D341Med (cell line): Measurements from ENCODE around the gene SERPIND1.
A peak's percentile ranks its signal among the peaks of the same experiment; 100 is the strongest.

Experiments used
- DNase-seq: peaks from one replicate; pipeline ENCODE4 v3.0.0; 2012; ENCODE audit warnings: low spot score

The SERPIND1 gene

DNA sequence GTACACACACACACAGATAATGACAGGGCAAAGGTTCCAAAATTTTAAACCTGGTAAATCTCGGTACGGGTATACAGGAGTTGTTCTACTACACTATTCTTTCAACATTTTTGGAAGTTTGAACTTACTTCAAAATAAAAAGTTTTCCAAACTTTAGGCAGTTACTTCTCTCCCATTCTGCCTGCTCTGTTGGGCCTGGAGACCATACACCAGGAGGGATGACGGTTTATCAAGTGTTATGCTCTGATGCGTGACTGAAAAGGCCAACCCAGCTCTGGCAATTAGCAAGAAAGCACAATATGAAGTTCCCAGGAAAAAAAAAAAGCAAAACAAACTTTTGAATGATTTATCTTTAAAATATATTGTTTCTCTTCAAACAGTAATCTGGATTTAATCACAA lies 969 bp downstream of the SERPIND1 start:
- DNase-seq = no peak

DNA sequence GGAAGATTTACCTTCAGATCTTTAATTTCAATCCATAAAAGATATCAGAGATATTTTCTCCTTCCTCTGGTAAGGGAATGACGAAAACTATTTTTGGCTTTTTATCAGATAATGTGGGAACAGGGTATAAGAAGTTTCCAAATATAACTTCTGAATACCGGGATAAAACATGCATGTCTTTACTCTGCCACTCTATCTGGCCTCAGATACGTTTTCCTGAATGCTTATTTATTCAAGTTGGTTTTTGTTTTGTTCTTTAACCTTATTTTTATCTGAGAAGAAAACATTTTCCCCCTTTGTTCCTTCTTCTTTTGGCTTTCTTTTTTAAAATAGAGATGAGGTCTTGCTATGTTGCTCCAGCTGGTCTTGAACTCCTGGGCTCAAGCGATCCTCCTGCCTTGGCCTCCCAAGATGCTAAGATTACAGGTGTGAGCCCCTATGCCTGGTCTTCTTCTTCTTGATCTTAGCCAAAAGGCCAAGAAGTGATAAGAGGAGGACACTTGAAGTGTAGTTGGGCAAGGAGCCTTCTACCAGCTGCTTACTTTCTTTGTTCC lies 1.5 kb downstream of the SERPIND1 start:
- DNase-seq = no peak

DNA sequence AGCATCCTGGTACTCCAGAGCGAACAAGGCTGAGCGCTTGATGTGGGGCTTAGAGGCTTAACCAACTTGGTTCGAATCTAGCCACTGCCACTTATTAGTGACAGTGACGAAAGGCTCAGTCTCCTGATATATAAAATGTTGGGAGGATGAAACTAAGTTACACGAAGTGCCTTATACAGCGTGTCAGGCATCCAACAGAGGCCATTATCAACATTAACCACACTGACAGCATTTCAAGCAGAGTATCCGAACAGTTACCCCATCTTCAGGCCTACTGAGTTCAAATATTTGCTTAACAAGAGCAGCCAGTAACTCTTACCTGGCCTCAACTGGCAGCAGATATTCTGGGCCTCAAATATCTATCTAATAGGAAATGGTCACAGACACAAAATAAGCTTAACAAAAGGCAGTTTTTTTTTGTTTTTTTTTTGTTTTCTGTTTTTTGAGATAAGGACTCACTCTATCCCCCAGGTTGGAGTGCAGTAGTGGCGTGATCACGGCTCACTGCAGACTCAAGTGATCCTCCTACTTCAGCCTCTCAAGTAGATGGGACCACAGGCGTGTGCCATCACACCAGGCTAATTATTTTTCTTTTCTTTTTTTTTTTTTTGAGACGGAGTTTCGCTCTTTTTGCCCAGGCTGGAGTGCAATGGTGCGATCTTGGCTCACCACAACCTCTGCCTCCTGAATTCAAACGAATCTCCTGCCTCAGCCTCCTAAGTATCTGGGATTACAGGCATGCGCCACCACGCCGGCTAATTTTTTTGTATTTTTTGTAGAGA lies 2.9 kb downstream of the SERPIND1 start:
- DNase-seq = no peak

DNA sequence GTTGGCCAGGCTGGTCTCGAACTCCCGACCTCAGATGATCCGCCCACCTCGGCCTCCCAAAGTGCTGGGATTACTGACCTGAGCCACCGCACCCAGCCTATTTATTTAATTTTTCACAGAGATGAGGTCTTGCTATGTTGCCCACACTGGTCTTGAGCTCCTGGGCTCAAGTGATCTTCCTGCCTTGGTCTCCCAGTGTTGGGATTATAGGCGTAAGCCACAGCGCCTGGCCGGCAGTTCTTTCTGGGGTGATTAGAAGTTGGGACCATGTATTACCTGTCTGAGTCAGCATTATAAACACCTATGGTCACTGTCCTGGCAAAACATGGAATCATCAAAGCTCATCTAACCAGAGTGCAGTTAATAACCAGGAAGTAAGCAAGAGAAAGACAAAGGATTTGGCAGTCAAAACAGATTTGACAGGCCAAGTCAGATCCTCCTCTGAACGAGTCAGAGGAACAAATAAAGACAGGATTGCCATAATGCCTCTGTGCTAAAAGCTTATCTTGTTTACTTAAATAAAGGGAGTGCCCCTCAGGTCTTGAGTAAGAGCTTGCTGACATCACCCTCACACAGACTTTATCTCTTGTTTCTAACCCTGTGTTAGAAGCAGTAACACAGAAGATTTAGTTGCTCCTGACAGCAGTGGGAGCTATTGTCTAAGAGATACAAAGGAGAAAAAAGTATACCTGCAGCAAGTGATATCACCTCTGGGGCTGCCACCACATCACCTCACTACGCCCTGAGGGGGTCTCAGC lies 3.7 kb downstream of the SERPIND1 start:
- no peak for DNase-seq

DNA sequence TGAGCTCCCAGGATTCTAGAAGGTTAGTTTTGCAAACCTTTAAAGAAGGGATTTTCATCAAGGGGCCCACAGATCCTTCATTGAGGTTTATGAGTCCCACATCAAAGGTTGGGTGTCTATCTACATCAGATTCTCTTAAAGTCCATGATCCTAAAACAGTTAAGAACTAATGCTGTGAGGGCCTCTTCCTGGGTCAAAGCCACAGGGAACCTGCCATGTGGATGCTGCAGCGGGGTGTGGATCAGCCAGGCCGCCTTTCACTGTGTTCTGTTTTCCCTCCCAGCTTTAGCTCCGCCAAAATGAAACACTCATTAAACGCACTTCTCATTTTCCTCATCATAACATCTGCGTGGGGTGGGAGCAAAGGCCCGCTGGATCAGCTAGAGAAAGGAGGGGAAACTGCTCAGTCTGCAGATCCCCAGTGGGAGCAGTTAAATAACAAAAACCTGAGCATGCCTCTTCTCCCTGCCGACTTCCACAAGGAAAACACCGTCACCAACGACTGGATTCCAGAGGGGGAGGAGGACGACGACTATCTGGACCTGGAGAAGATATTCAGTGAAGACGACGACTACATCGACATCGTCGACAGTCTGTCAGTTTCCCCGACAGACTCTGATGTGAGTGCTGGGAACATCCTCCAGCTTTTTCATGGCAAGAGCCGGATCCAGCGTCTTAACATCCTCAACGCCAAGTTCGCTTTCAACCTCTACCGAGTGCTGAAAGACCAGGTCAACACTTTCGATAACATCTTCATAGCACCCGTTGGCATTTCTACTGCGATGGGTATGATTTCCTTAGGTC lies 5.3 kb downstream of the SERPIND1 start:
- no peak for DNase-seq

DNA sequence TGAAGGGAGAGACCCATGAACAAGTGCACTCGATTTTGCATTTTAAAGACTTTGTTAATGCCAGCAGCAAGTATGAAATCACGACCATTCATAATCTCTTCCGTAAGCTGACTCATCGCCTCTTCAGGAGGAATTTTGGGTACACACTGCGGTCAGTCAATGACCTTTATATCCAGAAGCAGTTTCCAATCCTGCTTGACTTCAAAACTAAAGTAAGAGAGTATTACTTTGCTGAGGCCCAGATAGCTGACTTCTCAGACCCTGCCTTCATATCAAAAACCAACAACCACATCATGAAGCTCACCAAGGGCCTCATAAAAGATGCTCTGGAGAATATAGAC lies 5.9 kb downstream of the SERPIND1 start:
- no peak for DNase-seq

DNA sequence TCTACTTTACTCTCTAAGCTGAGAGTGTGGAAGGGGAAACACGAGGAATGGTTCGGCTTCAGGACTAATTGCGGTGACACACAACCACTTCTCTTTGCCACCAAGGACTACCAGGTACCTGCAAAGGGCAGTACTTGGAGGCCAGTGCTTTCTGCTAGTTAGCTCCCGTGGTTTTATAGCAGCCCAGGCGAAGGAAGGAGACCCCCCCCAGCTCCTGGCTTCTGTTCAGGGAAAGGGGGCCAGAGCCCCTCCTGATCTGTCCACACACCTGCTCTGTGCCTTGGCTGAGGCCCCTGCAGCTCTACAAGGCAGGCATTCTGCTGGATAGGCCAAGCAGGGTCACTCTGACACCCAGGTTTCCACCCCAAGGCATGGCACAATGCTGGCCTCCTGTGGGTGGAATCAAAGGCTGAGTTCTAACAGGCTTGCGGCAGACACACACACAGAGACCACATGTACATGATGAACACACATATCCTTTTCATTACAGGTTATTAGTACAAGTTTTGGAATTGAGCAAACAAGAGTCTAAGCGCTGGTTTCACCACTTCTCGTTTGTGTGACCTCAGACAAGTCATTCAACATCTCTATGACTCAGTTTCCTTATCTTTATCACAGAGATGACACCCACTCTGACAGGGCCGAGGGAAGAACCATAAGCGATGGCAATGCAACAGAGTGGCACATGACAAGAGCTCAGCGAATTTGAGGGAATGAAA lies 7.5 kb downstream of the SERPIND1 start:
- no peak for DNase-seq

DNA sequence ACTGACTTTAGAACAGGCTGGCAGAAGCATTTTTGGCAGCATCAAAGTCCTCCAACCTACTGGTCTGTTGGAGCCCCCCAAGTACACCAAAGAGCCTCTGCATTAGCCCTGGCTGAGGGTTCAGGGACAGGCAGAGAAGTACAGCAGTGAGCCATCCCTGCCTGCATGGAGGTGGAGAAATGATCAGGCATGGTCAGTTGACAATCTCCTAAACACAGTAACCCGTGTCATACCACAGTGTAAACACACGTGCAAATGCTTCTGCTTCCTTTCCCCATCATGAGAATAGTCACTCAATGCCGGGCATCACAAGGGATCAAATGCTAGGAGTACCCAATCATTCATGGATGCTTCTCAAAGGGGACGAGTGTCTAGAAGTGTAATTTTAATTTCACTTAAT lies 8.2 kb downstream of the SERPIND1 start:
- DNase-seq = no peak

DNA sequence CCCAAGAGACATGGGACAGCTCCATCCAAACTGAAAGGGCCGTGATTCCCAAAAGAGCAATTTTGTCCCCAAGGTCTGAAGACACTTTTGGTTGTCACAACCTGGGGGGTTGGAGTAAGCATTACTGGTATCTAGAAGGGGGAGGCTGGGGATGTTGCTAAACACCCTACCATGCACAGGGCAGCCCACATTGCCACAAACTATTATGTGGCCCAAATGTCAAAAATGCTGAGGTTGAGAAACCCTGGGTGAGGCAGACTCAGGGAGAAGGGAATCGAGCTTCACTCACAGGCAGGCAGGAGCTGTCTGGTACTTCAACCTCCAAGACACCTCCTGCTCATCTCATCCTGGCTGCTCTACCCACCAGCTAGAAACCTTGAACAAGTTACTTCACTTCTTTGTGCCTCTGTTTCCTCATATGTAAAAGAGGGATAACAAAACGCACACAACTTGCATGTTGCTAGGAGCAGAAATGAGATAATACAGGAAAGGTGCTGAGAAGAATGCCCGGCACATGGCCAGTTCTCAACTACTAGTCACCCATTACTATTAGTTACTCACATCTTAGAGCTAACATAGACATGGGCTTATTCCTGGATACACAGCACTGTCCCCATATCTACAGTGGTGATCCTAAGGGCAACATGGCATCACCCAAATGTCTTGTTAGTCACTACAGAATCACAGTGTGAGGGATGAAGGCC lies 8.8 kb downstream of the SERPIND1 start:
- no peak for DNase-seq

DNA sequence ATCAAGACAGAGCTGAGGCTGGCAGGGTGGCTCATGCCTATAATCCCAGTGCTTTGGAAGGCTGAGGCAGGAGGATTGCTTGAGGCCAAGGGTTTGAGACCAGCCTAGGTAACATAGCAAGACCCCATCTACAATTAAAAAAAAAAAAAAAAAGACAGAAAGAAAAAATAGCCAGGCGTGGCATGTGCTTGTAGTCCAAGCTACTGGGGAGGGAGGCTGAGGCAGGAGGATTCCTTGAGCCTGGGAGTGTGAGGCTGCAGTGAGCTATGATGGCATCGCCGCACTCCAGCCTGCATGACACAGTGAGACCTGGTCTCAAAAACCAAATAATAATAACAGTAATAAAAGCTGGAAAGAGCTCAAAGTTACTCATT lies 9.4 kb downstream of the SERPIND1 start:
- no peak for DNase-seq

DNA sequence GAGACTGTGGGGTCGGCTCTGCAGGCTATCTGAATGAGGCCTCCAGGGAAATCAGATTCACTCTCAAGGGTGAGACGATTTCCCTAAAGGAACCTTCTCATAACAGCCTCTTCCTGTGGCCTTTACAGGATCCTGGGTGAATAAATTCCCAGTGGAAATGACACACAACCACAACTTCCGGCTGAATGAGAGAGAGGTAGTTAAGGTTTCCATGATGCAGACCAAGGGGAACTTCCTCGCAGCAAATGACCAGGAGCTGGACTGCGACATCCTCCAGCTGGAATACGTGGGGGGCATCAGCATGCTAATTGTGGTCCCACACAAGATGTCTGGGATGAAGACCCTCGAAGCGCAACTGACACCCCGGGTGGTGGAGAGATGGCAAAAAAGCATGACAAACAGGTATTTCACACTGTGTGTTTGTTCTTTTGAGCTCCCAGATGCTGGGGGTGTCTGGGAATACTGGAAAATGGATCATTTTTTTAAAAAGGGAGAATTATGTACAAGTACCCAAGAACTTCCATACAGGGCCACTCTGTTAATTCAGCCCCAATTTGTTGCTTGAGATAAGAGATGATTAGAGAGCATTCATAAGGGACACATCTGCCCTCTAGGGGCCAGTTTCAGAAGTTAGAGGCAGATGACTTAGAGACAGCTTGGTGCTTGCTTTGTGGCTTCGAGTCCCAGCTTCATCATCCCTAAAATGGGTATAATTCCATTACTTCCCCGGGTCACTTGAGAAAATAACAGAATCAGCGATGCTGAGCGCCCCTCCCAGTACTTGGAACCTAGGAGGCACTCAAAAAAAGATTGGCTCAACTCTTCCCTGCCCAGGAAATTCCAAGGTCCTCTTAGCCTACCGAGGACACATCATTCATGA lies 10.2 kb downstream of the SERPIND1 start:
- DNase-seq = peak; percentile 71

DNA sequence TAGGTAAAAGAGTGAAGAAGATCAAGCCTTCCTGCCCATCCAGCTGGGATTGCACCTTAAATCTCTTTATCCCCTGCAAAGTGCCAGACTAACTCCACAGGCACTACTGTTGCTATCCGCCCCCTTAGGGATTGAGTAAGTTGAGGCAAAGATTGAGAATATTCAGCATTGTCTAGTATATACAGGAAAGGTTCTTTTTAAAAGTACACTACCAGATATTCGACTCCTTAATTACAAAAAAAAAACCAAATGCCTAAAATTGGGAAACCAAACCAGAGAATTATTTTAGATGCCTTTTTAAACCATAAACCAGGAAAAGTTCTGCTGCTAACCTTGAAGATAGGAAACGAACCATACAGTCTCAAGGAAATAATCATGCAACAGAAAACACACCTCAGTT lies 11.5 kb downstream of the SERPIND1 start:
- no peak for DNase-seq

DNA sequence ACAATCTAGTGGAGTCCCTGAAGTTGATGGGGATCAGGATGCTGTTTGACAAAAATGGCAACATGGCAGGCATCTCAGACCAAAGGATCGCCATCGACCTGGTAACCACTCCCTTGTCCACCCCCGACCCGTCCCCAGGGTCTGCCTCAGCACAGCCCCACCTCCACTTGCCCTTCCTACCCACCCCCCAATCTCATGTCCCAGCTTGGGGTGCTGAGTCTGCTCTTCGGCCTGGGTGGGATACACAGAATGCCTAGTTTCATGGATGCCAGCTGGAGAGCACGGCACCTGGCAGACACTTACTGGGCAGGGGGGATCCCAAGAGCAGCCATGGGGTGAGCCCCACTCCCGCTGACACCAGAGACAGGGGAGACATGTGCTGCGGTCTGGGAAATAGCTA lies 12.1 kb downstream of the SERPIND1 start:
- DNase-seq = no peak

DNA sequence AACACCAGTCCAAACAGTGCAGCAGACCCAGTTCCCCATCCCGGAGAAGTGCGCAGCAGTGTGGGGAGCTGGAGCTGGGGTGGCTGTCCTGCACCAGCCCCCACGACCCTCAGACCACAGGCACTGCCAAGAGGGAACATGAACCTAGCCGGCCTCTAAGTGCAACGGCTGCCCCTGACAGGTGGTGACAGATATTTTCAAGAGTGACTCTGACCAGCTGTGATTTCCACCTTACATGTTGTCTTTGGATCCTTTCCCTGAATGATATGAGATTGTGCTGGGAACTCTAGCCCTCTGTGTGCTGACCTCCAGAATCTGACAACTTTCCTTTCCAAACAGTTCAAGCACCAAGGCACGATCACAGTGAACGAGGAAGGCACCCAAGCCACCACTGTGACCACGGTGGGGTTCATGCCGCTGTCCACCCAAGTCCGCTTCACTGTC lies 12.6 kb downstream of the SERPIND1 start:
- DNase-seq = no peak

DNA sequence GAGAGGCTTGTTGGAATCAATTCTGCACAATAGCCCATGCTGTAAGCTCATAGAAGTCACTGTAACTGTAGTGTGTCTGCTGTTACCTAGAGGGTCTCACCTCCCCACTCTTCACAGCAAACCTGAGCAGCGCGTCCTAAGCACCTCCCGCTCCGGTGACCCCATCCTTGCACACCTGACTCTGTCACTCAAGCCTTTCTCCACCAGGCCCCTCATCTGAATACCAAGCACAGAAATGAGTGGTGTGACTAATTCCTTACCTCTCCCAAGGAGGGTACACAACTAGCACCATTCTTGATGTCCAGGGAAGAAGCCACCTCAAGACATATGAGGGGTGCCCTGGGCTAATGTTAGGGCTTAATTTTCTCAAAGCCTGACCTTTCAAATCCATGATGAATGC lies 13.3 kb downstream of the SERPIND1 start:
- DNase-seq = no peak

DNA sequence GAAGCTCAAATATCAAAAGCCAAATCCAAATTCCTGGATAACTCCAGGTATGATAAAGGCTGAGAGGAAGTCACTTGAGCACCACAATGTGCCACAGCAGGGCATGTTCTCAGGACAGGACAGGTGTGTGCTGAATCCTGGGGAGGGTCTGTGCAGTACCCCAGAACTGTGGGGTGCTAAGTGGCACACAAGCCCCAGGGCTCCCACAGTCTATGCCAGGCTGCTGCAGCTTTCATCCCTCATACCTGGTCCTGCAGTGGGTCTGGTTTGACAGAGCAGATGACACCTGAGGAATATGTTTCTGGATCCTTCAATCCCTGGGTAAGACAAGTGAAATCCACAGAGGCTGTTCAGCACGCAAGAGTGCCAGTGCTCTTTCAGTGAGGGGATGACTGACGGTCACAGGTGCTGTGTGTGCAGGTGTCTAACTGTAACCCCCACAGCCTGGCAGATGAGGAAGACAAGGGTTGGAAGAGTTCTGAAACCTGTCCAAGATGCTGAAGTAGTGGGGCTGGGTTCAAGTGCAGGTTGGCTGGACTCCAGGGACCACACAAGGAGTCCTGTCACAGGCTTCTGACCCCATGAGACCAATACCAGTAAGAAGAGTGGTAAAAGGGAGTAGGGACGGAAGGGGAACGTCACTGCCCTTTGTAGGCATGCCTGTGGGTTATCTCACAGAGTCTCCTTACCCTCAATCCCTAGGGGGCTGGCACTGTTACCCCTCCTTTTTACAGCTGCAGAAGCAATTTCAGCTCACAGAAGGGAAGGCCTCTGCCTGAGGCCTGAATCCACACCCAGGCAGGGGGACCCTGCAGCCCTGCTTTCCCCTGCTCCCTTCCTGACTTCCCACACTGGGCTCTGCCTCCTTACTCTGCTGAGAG lies 14.1 kb downstream of the SERPIND1 start:
- DNase-seq = no peak

DNA sequence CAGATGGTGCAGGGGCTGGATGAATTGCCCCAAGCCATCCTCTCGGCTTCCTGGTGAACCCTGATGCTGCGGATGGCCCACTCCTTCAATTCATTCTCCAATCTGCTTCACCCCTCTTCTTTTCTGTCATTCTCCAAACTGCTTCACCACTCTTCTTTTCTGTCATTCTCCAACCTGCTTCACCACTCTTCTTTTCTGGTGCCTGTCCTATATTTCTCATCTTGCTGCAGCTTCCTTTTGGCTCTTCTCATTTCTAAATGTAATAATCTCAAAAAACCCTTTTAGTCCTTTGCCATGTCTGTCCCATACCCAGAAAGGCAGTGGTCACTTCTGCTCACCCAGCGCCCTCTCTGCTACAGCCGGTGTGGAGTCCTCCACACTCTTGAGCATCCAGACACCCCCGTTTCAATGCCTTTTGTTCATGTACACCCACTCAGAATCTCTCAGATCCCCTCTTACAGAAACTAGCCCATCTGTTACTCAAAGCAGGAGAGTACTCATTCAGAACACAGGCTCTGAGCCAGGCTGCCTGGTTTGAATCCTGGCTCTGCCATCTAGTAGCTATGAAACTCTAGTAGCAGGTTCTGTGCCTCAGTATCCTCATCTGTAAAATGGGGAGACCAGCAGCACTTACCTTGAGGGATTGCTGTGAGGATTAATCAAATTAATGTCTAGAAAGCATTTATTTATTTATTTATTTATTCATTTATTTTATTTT lies 14.9 kb downstream of the SERPIND1 start:
- no peak for DNase-seq

DNA sequence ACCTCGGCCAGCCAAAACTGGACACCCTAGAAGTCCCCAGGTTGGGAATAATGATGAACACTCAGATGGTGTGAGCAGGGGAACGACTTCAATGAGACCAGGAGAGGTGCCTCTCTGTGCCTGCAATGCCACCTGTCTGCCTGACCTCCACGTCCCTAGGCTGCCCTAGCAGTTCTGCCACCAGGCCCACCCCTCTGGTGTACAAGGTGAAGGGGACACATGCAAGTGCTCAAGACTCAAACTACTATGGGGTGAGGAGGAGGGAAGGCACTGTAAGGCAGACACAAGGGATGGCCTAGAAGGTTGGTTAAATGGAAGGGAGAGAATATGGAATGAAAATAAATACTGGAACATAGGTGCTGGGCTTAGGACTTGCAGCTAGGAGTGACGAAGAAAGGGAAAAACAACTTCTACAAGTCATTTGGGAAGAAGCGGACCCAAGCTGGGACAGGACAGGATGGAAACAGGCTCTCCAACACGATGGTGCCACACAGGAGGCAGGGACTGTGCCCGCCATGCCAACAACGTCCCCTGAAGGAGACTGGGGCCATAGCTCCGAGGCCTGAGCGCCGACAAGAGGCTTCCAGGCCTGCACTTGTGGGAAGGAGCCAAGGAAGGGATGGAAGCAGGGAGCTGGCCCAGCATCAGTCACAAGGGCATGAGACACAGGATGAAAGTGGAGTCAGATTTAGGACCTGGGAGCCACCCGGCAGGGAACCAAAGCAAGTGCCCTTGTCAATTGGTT lies 18.5 kb downstream of the SERPIND1 start:
- no peak for DNase-seq
